ENCODE measurements around the gene ACBD4. TPM values are rescaled to one million over a fixed set of nuclear protein-coding genes. Genes with fewer than 3 reads are reported as not detected.

The ACBD4 gene
- total RNA-seq, 2 donors from 2014 or later, result 18.8 to 23.3 TPM

- H3K4me1 ChIP-seq (replicated peaks), result peaks cover 20% of the 10 kb centered on the region
- intact Hi-C loops (cut with DNase I), result no loop called here
- no peak for TF ChIP-seq POLR2A (IDR thresholded peaks at IDR 0.05)
- no peak for TF ChIP-seq CTCF (IDR thresholded peaks at IDR 0.05)
- TF ChIP-seq POLR2AphosphoS5 (IDR thresholded peaks at IDR 0.05), result no peak
These were observed 46.7 kb upstream of the ACBD4 start for GRCh38 chr17:45088741-45089140.

GRCh38 chr17:45090711-45091110, 44.8 kb upstream of the ACBD4 start:
- intact Hi-C loops (cut with DNase I), result loop anchor here (5.0 kb wide), 2 partner anchors 38 to 42 kb away; partner anchors contain the start of genes DCAKD and PLCD3
- Histone ChIP-seq H3K27me3 (replicated peaks; ENCODE audit: insufficient read depth) (no peaks in the 10 kb centered on the region), H3K4me1 (replicated peaks) (peaks cover 20% of the 10 kb centered on the region), H3K27ac (no peak overlapping the region), H3K4me3 (no peak overlapping the region), H3K36me3 (peaks cover 1 to 4% of the 10 kb centered on the region in 2 donors), H3K9me3 (no peaks in the 10 kb centered on the region)
- 77% methylated on average over 3 of the region's 3 CpGs for WGBS
- no peak for DNase-seq (ENCODE audit: low spot score)
- TF ChIP-seq CTCF (IDR thresholded peaks at IDR 0.05) (no peak), POLR2AphosphoS5 (IDR thresholded peaks at IDR 0.05) (no peak), POLR2A (IDR thresholded peaks at IDR 0.05) (no peak)

More at GRCh38 chr17:45088741-45089140, 46.7 kb upstream of the ACBD4 start:
- Histone ChIP-seq H3K9me3 (no peaks in the 10 kb centered on the region), H3K4me3 (no peak overlapping the region), H3K36me3 (peaks cover 0 to 4% of the 10 kb centered on the region in 2 donors), H3K27me3 (replicated peaks; ENCODE audit: insufficient read depth) (no peaks in the 10 kb centered on the region), H3K27ac (no peak overlapping the region)
- WGBS, result 65% methylated on average over 3 of the region's 3 CpGs
- no peak for DNase-seq (ENCODE audit: low spot score)

- Histone ChIP-seq H3K27ac (peak overlapping the region; percentile 77), H3K4me1 (replicated peaks) (peaks cover 16% of the 10 kb centered on the region), H3K4me3 (no peak overlapping the region), H3K27me3 (replicated peaks; ENCODE audit: insufficient read depth) (no peaks in the 10 kb centered on the region), H3K36me3 (peaks cover 3 to 7% of the 10 kb centered on the region in 2 donors), H3K9me3 (no peaks in the 10 kb centered on the region)
- no peak for DNase-seq (ENCODE audit: low spot score)
- TF ChIP-seq POLR2A (IDR thresholded peaks at IDR 0.05), result no peak
- TF ChIP-seq CTCF (IDR thresholded peaks at IDR 0.05), result no peak
- no peak for TF ChIP-seq POLR2AphosphoS5 (IDR thresholded peaks at IDR 0.05)
- WGBS, result 86% methylated on average over 11 of the region's 11 CpGs
- intact Hi-C loops (cut with DNase I), result loop anchor here (5.0 kb wide), 2 partner anchors 40 kb away; partner anchors contain the start of genes DCAKD and PLCD3
These were observed 43.6 kb upstream of the ACBD4 start for GRCh38 chr17:45091778-45092425.

GRCh38 chr17:45092911-45093430, 42.5 kb upstream of the ACBD4 start:
- H3K27ac ChIP-seq, result peak overlapping the region; percentile 77
- peaks cover 6% of the 10 kb centered on the region for H3K4me1 ChIP-seq (replicated peaks)
- H3K4me3 ChIP-seq, result no peak overlapping the region
- no peaks in the 10 kb centered on the region for H3K9me3 ChIP-seq
- 19% methylated on average over 6 of the region's 6 CpGs for WGBS
- DNase-seq (ENCODE audit: low spot score), result peak; percentile 91
- TF ChIP-seq CTCF (IDR thresholded peaks at IDR 0.05) (no peak), POLR2AphosphoS5 (IDR thresholded peaks at IDR 0.05) (peak; percentile 95), POLR2A (IDR thresholded peaks at IDR 0.05) (peak; percentile 68)
- peaks cover 6 to 15% of the 10 kb centered on the region in 2 donors for H3K36me3 ChIP-seq
- H3K27me3 ChIP-seq (replicated peaks; ENCODE audit: insufficient read depth), result no peaks in the 10 kb centered on the region
- intact Hi-C loops (cut with DNase I), result loop anchor here (5.0 kb wide), 2 partner anchors 39 to 41 kb away; partner anchors contain the start of genes DCAKD and PLCD3

Data from prostate gland (tissue), 2 donors.